ENCODE measurements around the gene CYP4F22.
A peak's percentile ranks its signal among the peaks of the same experiment; 100 is the strongest.

Gene CYP4F22

GRCh38 chr19:15538774-15539173 is 30.4 kb downstream of the CYP4F22 start:
- DNase-seq: no peak

- DNase-seq: no peak
These were observed 31.3 kb downstream of the CYP4F22 start for GRCh38 chr19:15539638-15540037.

GRCh38 chr19:15540435-15540834 is 32.1 kb downstream of the CYP4F22 start:
- DNase-seq: no peak

- no peak for DNase-seq
These were observed 36.0 kb downstream of the CYP4F22 start for GRCh38 chr19:15544283-15544682.

- DNase-seq: no peak
These were observed 36.6 kb downstream of the CYP4F22 start for GRCh38 chr19:15544970-15545369.

- no peak for DNase-seq
These were observed 40.3 kb downstream of the CYP4F22 start for GRCh38 chr19:15548648-15549047.

GRCh38 chr19:15549581-15549980 is 41.3 kb downstream of the CYP4F22 start:
- no peak for DNase-seq

GRCh38 chr19:15550273-15550672 is 41.9 kb downstream of the CYP4F22 start:
- no peak for DNase-seq

GRCh38 chr19:15550929-15551292 is 42.6 kb downstream of the CYP4F22 start:
- DNase-seq: no peak

GRCh38 chr19:15551293-15552004 is 43.1 kb downstream of the CYP4F22 start:
- DNase-seq: no peak

GRCh38 chr19:15555021-15555420 is 46.7 kb downstream of the CYP4F22 start:
- no peak for DNase-seq

GRCh38 chr19:15555759-15556633 is 47.7 kb downstream of the CYP4F22 start:
- peak; percentile 42 for DNase-seq

GRCh38 chr19:15556634-15557181 is 48.4 kb downstream of the CYP4F22 start:
- no peak for DNase-seq

GRCh38 chr19:15557223-15557622 is 48.9 kb downstream of the CYP4F22 start:
- DNase-seq: no peak

- DNase-seq: no peak
These were observed 53.8 kb downstream of the CYP4F22 start for GRCh38 chr19:15562145-15562544.

GRCh38 chr19:15562861-15563260 is 54.5 kb downstream of the CYP4F22 start:
- no peak for DNase-seq

GRCh38 chr19:15563325-15563794 is 55.0 kb downstream of the CYP4F22 start:
- no peak for DNase-seq

- DNase-seq: no peak
These were observed 55.6 kb downstream of the CYP4F22 start for GRCh38 chr19:15563931-15564330.

GRCh38 chr19:15564534-15565168 is 56.3 kb downstream of the CYP4F22 start:
- DNase-seq: no peak

- DNase-seq: no peak
These were observed 62.1 kb downstream of the CYP4F22 start for GRCh38 chr19:15570420-15570819.

GRCh38 chr19:15575406-15575805 is 67.1 kb downstream of the CYP4F22 start:
- no peak for DNase-seq

- DNase-seq: no peak
These were observed 68.3 kb downstream of the CYP4F22 start for GRCh38 chr19:15576526-15577156.

Data from NCI-H1436 treated with DMSO at 0.1 percent for 48 hours (cell line).